Liver (tissue), 9 donors: ENCODE measurements around the gene CACNA1C. TPM values are rescaled to one million over a fixed set of nuclear protein-coding genes. Genes with fewer than 3 reads are reported as not detected.

ENCODE experiments used
- DNase-seq: peaks from one replicate; pipeline ENCODE4 v3.0.0-alpha.2; 2017; ENCODE audit warnings: low spot score
- H3K27ac ChIP-seq, 2 donors: one replicate each; pipeline ENCODE4 v1.7.0; 2013; ENCODE audit warnings: inconsistent platforms in 2 of 2, low read length in 2 of 2, control low read depth in 1 of 2, low read depth in 1 of 2, mild to moderate bottlenecking in 1 of 2
- H3K27me3 ChIP-seq, 4 donors: one replicate each; pipeline versions ENCODE4 v1.6.1 to v1.7.0; 2013; ENCODE audit warnings: low read length in 3 of 4, inconsistent platforms in 1 of 4, mild to moderate bottlenecking in 1 of 4, moderate library complexity in 1 of 4; ENCODE audit not compliant: control insufficient read depth in 4 of 4, insufficient read depth in 4 of 4
- H3K36me3 ChIP-seq, 4 donors: one replicate each; pipeline versions ENCODE4 v1.6.1 to v1.7.0; 2013; ENCODE audit warnings: low read length in 3 of 4, mild to moderate bottlenecking in 3 of 4, low read depth in 1 of 4, moderate library complexity in 1 of 4; ENCODE audit not compliant: control insufficient read depth in 4 of 4, insufficient read depth in 3 of 4
- H3K4me1 ChIP-seq, 4 donors: one replicate each; pipeline versions ENCODE4 v1.6.1 to v1.7.0; 2013; ENCODE audit warnings: low read length in 3 of 4, mild to moderate bottlenecking in 3 of 4, moderate library complexity in 1 of 4; ENCODE audit not compliant: control insufficient read depth in 4 of 4, insufficient read depth in 4 of 4
- H3K4me3 ChIP-seq, 3 donors: one replicate each; pipeline versions ENCODE4 v1.6.1 to v1.7.0; 2013; ENCODE audit warnings: low read length in 3 of 3, control low read depth in 1 of 3, low read depth in 1 of 3, mild to moderate bottlenecking in 1 of 3
- H3K9ac ChIP-seq, 2 donors: one replicate each; pipeline ENCODE4 v1.7.0; 2013; ENCODE audit warnings: low read length in 2 of 2, mild to moderate bottlenecking in 2 of 2, moderate library complexity in 2 of 2, control low read depth in 1 of 2, low read depth in 1 of 2
- H3K9me3 ChIP-seq, 4 donors: one replicate each; pipeline versions ENCODE4 v1.6.1 to v1.7.0; 2013; ENCODE audit warnings: low read length in 3 of 4; ENCODE audit not compliant: control insufficient read depth in 4 of 4
- CTCF ChIP-seq: fragments of 150-350 bp; IDR thresholded peaks from 2 replicates; pipeline ENCODE4 v1.5.1; 2017; ENCODE audit warnings: improper control_type of control experiment, low read depth, low read length; ENCODE audit not compliant: missing input control
- EGR1 ChIP-seq, 2 donors: IDR thresholded peaks; 2 replicates each; pipeline ENCODE4 v1.6.1; 2016 to 2018; ENCODE audit warnings: antibody characterized with exemption in 2 of 2, low read depth in 2 of 2
- FOXA2 ChIP-seq: IDR thresholded peaks from 2 replicates; pipeline ENCODE4 v1.6.1; 2016; ENCODE audit warnings: antibody characterized with exemption
- GABPA ChIP-seq, 2 donors: IDR thresholded peaks in 1 of 2; conservative IDR thresholded peaks in 1 of 2; 2 replicates each; pipeline ENCODE4 v1.6.1; 2016; ENCODE audit warnings: antibody characterized with exemption in 2 of 2, mild to moderate bottlenecking in 1 of 2, moderate library complexity in 1 of 2
- HNF4A ChIP-seq, 2 donors: conservative IDR thresholded peaks; 2 replicates each; pipeline ENCODE4 v1.6.1; 2016; ENCODE audit warnings: antibody characterized with exemption in 2 of 2, mild to moderate bottlenecking in 2 of 2
- HNF4G ChIP-seq: IDR thresholded peaks from 2 replicates; pipeline ENCODE4 v1.6.1; 2016; ENCODE audit warnings: antibody characterized with exemption
- JUND ChIP-seq, 2 donors: IDR thresholded peaks; 2 replicates each; pipeline ENCODE4 v1.6.1; 2016; ENCODE audit warnings: antibody characterized with exemption in 2 of 2
- TAF1 ChIP-seq: conservative IDR thresholded peaks from 2 replicates; pipeline ENCODE4 v1.6.1; 2016; ENCODE audit warnings: antibody characterized with exemption, mild to moderate bottlenecking
- YY1 ChIP-seq: IDR thresholded peaks from 2 replicates; pipeline ENCODE4 v1.6.1; 2016; ENCODE audit warnings: antibody characterized with exemption, mild to moderate bottlenecking
- WGBS: extraction: QIAGEN DNeasy Blood & Tissue Kit; methylation state at CpG from one replicate; pipeline ENCODE4 v1.1.7; 2013; 5-methylcytosine and 5-hydroxymethylcytosine counted together
- polyA plus RNA-seq, 2 donors: library from polyadenylated mRNA; stranded (reverse) in 1 of 2; unstranded in 1 of 2; fragments of 200-250 nt in 1 of 2; fragments of >200 nt in 1 of 2; fragmentation: Nextera tagmentation in 1 of 2; extraction: Ambion mirVana in 1 of 2; gene quantifications; one replicate each; pipeline versions ENCODE4 v1.2.1 to v1.2.3, GENCODE V29; 2013 to 2015
- total RNA-seq, 2 donors: library from RNA; depleted of rRNA; stranded (reverse); fragments of >200 nt; gene quantifications; one replicate each; pipeline ENCODE4 v1.2.3, GENCODE V29; 2014
- TF ChIP-seq, protein P1 (sequence below): IDR thresholded peaks from 2 replicates; pipeline ENCODE4 v1.6.1; 2016; ENCODE audit warnings: antibody characterized with exemption
- TF ChIP-seq, protein P2 (sequence below): IDR thresholded peaks from 2 replicates; pipeline ENCODE4 v1.6.1; 2016; ENCODE audit warnings: antibody characterized with exemption, mild to moderate bottlenecking
- donor health status: healthy.
- donor health status: healthy.
- donor health status: healthy.
- donor health status: healthy.
- donor health status: healthy.

Gene CACNA1C
- total and polyA plus RNA-seq, 4 donors, result 0.23 to 1.9 (median 0.41) TPM

DNA sequence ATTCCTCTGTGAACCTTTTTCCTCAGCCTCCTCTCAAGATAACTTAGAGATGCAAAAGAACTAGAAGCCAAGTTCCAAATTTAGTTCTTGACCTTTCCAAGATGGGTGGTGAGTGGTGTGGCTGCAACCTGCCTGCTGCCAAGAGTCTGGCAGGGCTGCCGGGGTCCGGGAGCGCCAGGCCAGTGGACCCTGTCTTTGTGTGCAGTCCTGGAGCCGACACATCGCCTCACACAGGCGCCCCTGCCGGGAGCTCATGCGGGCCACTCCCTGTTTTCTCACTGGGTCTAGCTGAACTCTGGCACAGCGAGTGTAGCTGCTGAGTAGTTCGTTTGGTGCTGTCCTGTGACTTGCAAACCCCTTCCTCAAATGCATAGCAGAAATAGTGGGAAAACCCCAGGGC, 84.9 kb downstream of the CACNA1C start:
- Histone ChIP-seq H3K27ac (no peak overlapping the region), H3K27me3 (no peaks in the 10 kb centered on the region), H3K4me1 (no peaks in the 10 kb centered on the region), H3K9me3 (no peaks in the 10 kb centered on the region), H3K4me3 (no peak overlapping the region), H3K36me3 (no peaks in the 10 kb centered on the region), H3K9ac (no peak overlapping the region)
- TF ChIP-seq HNF4A (conservative IDR thresholded peaks at IDR 0.05), result no peak
- TF ChIP-seq, protein P1, sequence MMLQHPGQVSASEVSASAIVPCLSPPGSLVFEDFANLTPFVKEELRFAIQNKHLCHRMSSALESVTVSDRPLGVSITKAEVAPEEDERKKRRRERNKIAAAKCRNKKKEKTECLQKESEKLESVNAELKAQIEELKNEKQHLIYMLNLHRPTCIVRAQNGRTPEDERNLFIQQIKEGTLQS, result no peak
- TF ChIP-seq GABPA (IDR thresholded peaks at IDR 0.05 in 1 of 2, conservative IDR thresholded peaks at IDR 0.05 in 1 of 2), result no peak
- no peak for TF ChIP-seq CTCF
- no peak for TF ChIP-seq FOXA2
- TF ChIP-seq YY1, result no peak
- TF ChIP-seq, protein P2, sequence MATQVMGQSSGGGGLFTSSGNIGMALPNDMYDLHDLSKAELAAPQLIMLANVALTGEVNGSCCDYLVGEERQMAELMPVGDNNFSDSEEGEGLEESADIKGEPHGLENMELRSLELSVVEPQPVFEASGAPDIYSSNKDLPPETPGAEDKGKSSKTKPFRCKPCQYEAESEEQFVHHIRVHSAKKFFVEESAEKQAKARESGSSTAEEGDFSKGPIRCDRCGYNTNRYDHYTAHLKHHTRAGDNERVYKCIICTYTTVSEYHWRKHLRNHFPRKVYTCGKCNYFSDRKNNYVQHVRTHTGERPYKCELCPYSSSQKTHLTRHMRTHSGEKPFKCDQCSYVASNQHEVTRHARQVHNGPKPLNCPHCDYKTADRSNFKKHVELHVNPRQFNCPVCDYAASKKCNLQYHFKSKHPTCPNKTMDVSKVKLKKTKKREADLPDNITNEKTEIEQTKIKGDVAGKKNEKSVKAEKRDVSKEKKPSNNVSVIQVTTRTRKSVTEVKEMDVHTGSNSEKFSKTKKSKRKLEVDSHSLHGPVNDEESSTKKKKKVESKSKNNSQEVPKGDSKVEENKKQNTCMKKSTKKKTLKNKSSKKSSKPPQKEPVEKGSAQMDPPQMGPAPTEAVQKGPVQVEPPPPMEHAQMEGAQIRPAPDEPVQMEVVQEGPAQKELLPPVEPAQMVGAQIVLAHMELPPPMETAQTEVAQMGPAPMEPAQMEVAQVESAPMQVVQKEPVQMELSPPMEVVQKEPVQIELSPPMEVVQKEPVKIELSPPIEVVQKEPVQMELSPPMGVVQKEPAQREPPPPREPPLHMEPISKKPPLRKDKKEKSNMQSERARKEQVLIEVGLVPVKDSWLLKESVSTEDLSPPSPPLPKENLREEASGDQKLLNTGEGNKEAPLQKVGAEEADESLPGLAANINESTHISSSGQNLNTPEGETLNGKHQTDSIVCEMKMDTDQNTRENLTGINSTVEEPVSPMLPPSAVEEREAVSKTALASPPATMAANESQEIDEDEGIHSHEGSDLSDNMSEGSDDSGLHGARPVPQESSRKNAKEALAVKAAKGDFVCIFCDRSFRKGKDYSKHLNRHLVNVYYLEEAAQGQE, result no peak
- no peak for TF ChIP-seq HNF4G
- TF ChIP-seq JUND (IDR thresholded peaks at IDR 0.05), result no peak
- TF ChIP-seq TAF1, result no peak
- 74% methylated on average over 10 of the region's 10 CpGs for WGBS
- no peak for DNase-seq

DNA sequence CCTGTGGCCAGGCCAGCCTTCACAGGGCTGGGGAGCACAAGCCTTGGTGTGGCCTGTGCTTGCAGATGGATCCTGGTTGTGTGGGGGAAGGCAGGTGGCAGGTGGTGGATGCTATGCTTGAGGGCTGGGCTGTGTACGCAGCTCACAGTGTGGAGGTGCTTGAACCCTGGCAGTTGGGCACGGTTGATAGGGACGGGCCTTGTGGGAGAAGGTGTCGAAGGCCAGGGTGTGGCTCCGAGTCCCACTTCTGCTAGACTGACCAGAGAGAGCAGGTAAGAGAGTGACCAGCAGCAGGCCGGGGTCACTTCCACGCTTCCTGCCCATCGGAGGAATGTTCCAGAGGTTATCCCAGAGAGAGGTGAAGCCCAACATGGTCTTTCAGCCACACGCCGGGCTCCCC, 85.5 kb downstream of the CACNA1C start:
- DNase-seq, result no peak
- Histone ChIP-seq H3K4me1 (no peaks in the 10 kb centered on the region), H3K9ac (no peak overlapping the region), H3K4me3 (no peak overlapping the region), H3K9me3 (no peaks in the 10 kb centered on the region), H3K36me3 (no peaks in the 10 kb centered on the region), H3K27me3 (no peaks in the 10 kb centered on the region), H3K27ac (no peak overlapping the region)
- TF ChIP-seq YY1, result no peak
- TF ChIP-seq CTCF, result no peak
- no peak for TF ChIP-seq EGR1 (IDR thresholded peaks at IDR 0.05; ENCODE audit: low read depth in 2 of 2)
- TF ChIP-seq, protein P2, result no peak
- WGBS, result 90% methylated on average over 10 of the region's 10 CpGs
